Fibroblast of mammary gland (primary cell): ENCODE data around the gene CCDC13.
"Not testable (repeated sequence)": the region's sequence is repeated elsewhere in the genome, so short reads cannot be mapped to it uniquely, and the experiment has no call there.

Source experiments
- DNase-seq: peaks from one replicate; pipeline ENCODE4 v3.0.0-alpha.2; 2010; ENCODE audit warnings: low read depth
- H3K4me3 ChIP-seq: 2 replicates; pipeline ENCODE4 v1.5.1; 2011; ENCODE audit warnings: low read depth, mild to moderate bottlenecking, low read length, moderate library complexity; ENCODE audit not compliant: control insufficient read depth
- CTCF ChIP-seq: conservative IDR thresholded peaks from 2 replicates; pipeline ENCODE4 v1.5.1; 2011; ENCODE audit warnings: low read depth, low read length, inconsistent platforms; ENCODE audit not compliant: control insufficient read depth, insufficient read depth

The CCDC13 gene

GRCh38 chr3:42814246-42814645 lies 41.2 kb upstream of the CCDC13 start:
- no peak for TF ChIP-seq CTCF
- DNase-seq = no peak
- H3K4me3 ChIP-seq = no peak overlapping the region

GRCh38 chr3:42811118-42811883 lies 38.2 kb upstream of the CCDC13 start:
- not testable (repeated sequence) for DNase-seq, H3K4me3 ChIP-seq

- not testable (repeated sequence) for H3K4me3 ChIP-seq, DNase-seq
Measured at GRCh38 chr3:42810706-42811105, 37.7 kb upstream of the CCDC13 start.

- no peak for DNase-seq
- H3K4me3 ChIP-seq = no peak within 1 kb of the TSS
- no peak for TF ChIP-seq CTCF
Measured at GRCh38 chr3:42809202-42809601, 36.1 kb upstream of the CCDC13 start, which contains the start of gene ACKR2. ACKR2 (plus strand) TSS chr3:42809445; CDS start chr3:42864503, 55,058 bp downstream.

- TF ChIP-seq CTCF = no peak
- no peak for DNase-seq
- H3K4me3 ChIP-seq = no peak overlapping the region
Measured at GRCh38 chr3:42807929-42808328, 34.9 kb upstream of the CCDC13 start.

- no peak for DNase-seq
- peak overlapping the region; percentile 77 for H3K4me3 ChIP-seq
Measured at GRCh38 chr3:42805141-42805821, 32.2 kb upstream of the CCDC13 start.

GRCh38 chr3:42804831-42805132 lies 31.7 kb upstream of the CCDC13 start:
- DNase-seq = no peak
- peak overlapping the region; percentile 77 for H3K4me3 ChIP-seq
- TF ChIP-seq CTCF = no peak

More at GRCh38 chr3:42805141-42805821, 32.2 kb upstream of the CCDC13 start:
- TF ChIP-seq CTCF = no peak
